Measurements from ENCODE around the gene RBBP8.

The RBBP8 gene

DNA sequence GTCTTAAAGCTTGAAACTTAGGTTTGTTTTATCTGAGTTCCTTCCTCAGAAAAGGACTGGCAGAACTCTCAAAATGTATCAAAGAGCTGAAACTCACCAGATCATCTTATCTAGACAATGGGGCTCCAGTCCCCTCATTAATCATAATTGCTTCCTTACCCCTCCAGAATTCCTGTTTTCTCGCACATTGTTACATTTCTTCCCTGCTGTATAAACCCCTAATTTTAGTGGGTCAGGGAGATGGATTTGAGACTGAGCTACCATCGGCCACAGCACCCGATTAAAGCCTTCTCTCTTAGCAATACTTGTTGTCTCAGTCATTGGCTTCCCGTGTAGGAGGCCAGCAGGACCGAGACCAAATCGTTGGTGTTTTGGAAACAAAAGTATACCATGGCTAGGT lies 130.4 kb downstream of the RBBP8 start:
- DNase-seq (ENCODE audit: low spot score), result no peak

DNA sequence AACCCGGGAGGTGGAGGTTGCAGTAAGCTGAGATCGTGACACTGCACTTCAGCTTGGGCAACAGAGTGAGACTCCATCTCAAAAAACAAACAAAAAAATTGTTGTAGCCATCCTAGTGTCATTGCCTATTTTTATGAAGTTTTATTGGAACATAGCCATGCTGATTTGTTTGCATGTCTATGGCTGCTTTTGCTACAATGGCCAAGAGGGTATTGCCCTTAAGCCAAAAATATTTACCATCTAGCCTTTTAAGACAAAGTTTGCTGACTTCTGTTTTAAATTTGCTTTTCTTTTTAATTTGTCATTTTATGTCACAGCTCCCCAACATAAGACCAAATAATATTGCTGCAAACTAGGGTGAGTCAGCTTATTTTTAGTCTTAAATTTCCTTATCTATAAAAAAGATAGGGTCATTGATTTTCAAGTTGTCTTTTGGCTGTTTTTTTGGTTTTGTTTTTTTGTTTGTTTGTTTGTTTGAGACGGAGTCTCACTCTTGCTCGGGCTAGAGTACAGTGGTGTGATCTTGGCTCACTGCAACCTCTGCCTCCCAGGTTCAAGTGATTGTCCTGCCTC lies 132.2 kb downstream of the RBBP8 start:
- DNase-seq (ENCODE audit: low spot score), result no peak

DNA sequence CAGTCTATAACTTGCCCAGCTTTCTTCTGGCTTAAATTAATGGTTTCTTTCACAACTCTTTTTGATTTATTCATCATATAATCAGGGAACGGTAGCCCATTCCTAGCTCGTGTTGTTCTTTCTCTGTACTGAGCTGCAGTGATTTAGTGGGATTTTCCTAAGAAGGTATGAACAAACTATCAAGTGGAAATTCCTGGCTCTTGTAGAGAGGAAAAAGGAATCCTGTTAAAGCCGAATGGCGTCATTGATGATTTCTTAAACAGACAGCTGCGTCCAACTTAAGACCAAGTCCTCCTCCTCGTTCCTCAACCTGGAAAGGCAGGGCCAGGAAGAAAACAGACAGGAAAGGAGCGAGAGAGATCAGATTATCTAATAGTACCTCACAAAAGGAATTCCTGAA lies 132.9 kb downstream of the RBBP8 start:
- no peak for DNase-seq (ENCODE audit: low spot score)

DNA sequence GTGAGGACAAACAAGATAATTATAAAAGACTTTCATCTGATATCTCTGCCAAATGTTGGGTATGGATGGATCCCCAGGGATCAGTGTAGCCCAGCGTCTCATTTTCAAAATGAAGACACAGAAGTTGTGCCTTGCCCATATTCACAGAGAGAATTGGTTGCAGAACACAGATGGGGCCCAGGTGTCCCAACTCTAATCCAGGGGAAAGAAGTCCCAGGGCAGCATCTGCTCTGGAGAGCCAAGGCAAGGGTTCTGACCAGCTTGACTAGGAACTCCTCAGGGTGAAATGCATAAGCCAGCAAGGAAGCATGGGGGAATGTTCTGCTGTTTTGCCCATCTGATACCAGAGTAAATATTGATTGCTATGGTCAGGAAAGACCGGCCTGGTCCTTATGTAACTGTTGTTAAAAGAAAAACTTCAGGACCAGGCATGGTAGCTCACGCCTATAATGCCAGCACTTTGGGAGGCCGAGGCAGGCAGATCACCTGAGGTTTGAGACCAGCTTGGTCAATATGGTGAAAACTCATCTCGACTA lies 133.4 kb downstream of the RBBP8 start:
- DNase-seq (ENCODE audit: low spot score), result no peak

DNA sequence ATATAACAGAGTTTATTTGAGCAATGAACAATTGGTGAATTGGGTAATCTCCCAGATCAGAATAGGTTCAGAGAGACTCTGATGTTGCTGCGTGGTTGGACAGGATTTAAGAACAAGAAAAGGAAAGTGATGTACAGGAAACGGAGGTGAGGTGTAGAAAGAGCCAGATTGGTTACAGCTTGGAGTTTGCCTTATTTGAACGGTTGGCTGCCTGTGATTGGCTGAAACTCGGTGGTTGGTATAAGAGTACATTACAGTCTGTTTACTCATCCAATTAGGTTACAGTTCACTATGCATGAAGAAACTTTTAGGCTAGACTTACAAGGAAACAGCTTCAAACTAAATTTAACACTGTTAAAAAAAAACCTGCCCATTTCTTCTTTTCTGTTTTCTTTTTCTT lies 134.1 kb downstream of the RBBP8 start:
- DNase-seq (ENCODE audit: low spot score), result no peak

DNA sequence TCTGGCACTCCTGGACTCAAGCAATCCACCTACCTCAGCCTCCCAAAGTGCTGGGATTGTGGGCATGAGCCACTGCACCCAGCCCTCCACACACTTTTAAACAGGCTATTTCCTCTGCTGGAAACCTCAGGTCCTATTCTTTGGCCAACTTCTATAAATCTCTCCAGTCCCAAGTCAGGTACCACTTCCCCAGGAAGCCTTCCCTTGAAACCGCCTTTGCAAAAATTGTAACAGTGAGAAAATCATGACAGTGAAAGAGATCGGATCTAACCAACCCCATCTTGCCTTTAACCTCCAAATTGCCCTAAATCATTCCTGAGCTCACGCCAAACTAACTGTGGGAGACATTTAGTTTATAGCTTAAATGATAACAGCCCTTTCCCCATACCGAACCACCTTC lies 134.9 kb downstream of the RBBP8 start:
- no peak for DNase-seq (ENCODE audit: low spot score)

DNA sequence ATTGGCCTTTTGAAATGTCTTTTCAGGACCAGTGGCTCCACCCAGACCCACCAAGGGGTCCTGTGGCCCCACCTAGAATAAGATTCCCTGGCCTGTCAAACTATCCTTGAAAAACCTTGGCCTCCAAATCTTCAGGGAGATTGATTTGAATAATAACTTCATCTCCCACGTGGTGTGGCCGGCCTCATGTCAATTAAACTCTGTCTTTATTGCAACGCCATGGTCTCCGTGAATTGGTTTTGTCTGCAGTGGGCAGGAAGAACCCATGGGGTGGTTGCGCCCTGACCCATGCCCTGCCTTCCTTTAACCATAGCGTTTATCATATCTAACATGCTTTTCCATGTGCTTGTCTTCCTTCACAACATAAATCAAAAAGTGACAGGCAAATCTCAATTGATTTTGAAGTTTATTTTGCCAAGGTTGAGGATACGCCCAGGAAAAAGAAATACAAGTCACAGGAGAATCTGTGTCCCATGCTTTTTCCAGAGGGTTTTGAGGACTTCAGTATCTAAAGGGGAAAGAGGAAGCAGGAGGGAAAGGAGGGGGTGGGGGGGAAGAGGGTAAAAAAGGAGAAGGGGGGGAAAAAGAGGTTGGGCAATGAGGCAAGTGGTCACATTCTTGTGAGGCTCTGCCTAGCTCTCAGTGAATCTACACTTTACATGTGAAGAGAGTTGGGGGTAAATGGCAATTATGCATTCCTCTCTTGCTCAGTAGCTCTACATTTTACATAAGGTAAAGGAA lies 135.6 kb downstream of the RBBP8 start:
- DNase-seq (ENCODE audit: low spot score), result no peak

DNA sequence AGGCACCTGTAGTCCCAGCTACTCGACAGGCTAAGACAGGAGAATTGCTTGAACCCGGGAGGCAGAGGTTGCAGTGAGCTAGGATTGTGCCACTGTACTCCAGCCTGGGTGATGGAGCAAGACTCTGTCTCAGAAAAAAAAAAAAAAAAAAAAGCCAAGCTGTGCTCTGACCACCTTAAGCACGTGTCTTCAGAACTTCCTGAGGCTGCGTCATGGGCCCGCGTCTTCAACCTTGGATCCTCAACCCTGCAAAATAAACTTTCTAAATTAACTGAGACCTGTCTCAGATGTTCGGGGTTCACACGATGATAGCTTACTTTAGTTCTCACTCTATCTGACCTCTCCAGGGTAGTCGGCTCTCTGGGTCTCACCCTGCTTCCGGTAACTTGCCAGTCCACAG lies 136.4 kb downstream of the RBBP8 start:
- DNase-seq (ENCODE audit: low spot score), result no peak

DNA sequence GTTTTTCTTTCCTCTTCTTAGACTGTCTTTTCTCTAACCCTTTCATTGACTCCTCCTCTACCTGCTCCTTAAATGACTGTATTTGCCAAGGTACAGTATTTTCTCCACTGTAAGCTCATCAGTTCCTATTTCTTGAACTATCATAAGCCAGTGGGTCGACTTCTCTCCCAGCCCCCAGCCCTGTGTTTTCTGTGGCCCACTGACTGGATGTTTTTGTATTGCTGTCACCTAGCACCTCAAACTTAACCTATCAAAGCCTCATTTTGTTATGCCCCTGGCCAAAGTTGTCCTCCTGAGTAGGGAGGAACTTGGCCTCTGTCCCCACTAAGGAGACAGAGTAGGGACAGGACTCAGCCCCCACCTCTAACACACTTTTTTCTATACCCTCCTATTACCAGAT lies 136.8 kb downstream of the RBBP8 start:
- no peak for DNase-seq (ENCODE audit: low spot score)

DNA sequence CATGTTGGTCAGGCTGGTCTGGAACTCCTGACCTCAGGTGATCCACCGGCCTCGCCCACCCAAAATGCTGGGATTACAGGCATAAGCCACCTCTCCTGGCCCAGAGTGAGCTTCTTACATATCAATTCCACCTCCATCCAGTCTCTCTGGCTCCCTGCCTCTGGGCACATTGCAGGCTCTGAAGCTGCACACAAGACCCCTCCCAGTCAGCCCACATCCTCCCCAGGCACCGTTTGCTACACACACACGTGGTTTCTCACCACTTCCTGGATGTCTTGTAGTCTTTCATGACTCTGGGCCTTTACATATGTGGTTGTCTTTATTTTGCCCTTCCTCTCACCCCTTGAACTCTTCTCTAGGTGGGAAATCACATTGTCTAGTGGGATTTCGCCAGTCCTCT lies 138.2 kb downstream of the RBBP8 start:
- no peak for DNase-seq (ENCODE audit: low spot score)

DNA sequence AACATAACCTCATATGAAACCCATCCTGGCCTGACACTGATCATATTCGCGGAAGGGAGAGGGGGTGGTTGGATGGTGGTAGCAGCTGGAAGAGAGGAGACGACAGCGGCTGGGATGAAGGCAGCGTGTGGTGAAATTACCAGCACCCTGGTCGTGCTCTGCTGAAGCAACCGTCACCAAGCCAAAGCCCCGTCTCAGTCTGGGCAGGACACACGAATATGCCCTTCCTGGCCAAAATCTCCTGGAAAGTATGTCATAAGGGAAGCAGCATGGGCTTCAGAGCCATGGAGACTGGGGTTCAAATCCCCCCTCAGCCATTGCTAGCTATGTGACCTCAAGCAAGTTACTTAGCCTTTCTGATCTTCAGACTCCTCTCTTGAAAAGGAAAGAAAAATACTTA lies 139.0 kb downstream of the RBBP8 start:
- no peak for DNase-seq (ENCODE audit: low spot score)

DNA sequence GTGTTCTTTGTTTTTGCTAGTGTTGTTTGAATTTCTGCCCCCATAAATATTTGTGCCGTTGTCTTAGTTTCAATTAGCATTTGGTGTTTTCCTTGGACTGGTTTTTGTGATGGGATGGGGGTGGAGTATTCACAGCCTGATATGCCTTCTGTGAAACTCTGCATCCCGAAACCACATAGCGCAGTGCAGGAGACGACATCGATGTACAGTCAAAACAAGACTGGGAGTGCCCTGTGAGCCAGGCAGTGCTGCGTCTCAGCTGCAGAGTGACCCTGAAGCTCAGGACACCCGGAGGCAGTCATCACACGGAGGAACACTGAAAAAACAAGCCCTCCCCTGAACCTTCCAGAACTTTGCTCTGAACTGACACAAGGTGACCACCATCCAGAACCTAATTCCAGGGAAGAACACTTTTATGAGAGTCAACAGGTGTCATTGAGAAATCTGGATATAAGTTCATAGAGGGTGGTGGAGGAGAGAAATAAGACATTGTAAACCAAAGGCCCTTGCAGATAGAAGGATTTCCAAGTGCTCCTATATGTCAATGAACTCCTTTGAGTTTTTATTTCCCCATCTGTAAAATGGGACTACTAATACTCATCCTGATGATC lies 141.0 kb downstream of the RBBP8 start:
- DNase-seq (ENCODE audit: low spot score), result no peak
